BE2C (cell line): ENCODE measurements around the gene ACBD5.

Experiments used
- DNase-seq: peaks from one replicate; pipeline ENCODE4 v3.0.0-alpha.2; 2020
- H3K27me3 ChIP-seq: fragments of 250-450 bp; sonication (Bioruptor Pico); 2 replicates; pipeline ENCODE4 v1.5.1; 2020; ENCODE audit warnings: mild to moderate bottlenecking
- H3K36me3 ChIP-seq: fragments of 250-450 bp; sonication (Bioruptor Pico); 2 replicates; pipeline ENCODE4 v1.5.1; 2020; ENCODE audit warnings: mild to moderate bottlenecking
- H3K4me1 ChIP-seq: fragments of 250-450 bp; sonication (Bioruptor Pico); 2 replicates; pipeline ENCODE4 v1.5.1; 2020
- H3K4me3 ChIP-seq: 2 replicates; pipeline ENCODE4 v1.5.1; 2011; ENCODE audit warnings: low read depth, low read length
- H3K9me3 ChIP-seq: fragments of 250-450 bp; sonication (Bioruptor Pico); 2 replicates; pipeline ENCODE4 v1.5.1; 2020
- CTCF ChIP-seq: IDR thresholded peaks from 2 replicates; pipeline ENCODE4 v1.5.1; 2012; ENCODE audit warnings: mild to moderate bottlenecking, low read depth, low read length

ACBD5 gene

DNA sequence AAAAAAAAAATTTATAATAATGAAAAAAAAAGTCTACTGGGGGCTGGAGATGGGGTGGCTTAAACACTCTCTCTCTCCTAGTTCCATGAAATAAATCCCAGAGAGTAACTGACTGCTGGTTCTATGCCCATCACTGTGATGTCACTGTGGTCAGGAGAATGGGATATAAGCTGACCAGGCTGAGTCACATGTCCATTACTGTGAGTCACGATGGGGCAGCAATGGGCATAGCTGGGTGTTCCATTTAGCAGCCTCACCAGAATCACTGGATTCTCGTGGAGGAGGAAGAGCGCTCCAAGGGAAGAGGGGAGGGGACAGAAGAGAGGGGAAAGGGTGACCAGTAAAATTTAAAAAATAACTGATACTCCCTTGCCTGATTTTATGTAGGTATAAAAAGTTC lies 48.3 kb downstream of the ACBD5 start:
- Histone ChIP-seq H3K9me3 (no peaks in the 10 kb centered on the region), H3K4me3 (no peak overlapping the region), H3K36me3 (no peaks in the 10 kb centered on the region; the same call in 1 of the 2 replicates), H3K4me1 (no peaks in the 10 kb centered on the region), H3K27me3 (no peaks in the 10 kb centered on the region)
- DNase-seq: no peak
- TF ChIP-seq CTCF: no peak

DNA sequence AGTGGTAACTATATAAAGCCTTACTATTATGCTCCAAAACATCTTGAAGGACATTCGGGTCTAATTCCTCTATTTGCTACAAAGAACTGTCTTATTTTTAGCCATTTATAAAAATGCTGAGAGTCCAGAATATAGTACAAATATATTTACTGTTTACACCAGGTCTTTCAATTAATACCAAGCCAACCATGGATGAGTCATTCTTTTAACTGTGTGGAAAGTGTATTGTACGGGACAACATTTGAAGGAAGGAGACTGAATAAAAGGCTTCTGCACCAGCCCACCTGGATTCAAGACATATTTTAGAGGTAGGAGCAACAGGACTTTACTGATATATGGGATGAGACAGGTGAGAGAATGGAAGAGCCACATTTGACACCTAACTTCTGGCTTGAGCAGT lies 50.1 kb downstream of the ACBD5 start:
- H3K4me3 ChIP-seq: no peak overlapping the region
- no peak for TF ChIP-seq CTCF
- H3K9me3 ChIP-seq: no peaks in the 10 kb centered on the region
- DNase-seq: no peak
- H3K4me1 ChIP-seq: no peaks in the 10 kb centered on the region
- H3K27me3 ChIP-seq: no peaks in the 10 kb centered on the region
- H3K36me3 ChIP-seq: no peaks in the 10 kb centered on the region

- Histone ChIP-seq H3K4me1 (no peaks in the 10 kb centered on the region), H3K4me3 (no peak overlapping the region), H3K9me3 (no peaks in the 10 kb centered on the region), H3K36me3 (peaks cover 4% of the 10 kb centered on the region; the same call in 1 of the 2 replicates), H3K27me3 (no peaks in the 10 kb centered on the region)
- TF ChIP-seq CTCF: no peak
- DNase-seq: no peak
Observed at GRCh38 chr10:27188897-27189296, 51.7 kb downstream of the ACBD5 start.

- no peak overlapping the region for H3K4me3 ChIP-seq
- no peak for DNase-seq
- no peak for TF ChIP-seq CTCF
- H3K9me3 ChIP-seq: no peaks in the 10 kb centered on the region
- no peaks in the 10 kb centered on the region for H3K4me1 ChIP-seq
- peaks cover 4% of the 10 kb centered on the region for H3K36me3 ChIP-seq
- H3K27me3 ChIP-seq: no peaks in the 10 kb centered on the region
Observed at GRCh38 chr10:27188259-27188658, 52.3 kb downstream of the ACBD5 start.

DNA sequence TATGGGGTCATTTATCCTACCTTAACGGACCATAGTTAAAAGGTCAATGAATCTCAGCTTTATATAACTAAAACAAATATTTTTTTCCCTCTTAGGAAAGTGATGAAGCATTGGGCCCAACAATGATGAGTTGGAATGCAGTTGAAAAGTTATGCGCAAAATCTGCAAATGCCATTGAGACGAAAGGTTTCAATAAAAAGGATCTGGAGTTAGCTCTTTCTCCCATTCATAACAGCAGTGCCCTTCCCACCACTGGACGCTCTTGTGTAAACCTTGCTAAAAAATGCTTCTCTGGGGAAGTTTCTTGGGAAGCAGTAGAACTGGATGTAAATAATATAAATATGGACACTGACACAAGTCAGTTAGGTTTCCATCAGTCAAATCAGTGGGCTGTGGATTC lies 70.7 kb downstream of the ACBD5 start:
- no peak for DNase-seq
- Histone ChIP-seq H3K4me3 (no peak overlapping the region), H3K9me3 (no peaks in the 10 kb centered on the region), H3K36me3 (peaks cover 48% of the 10 kb centered on the region), H3K27me3 (no peaks in the 10 kb centered on the region), H3K4me1 (no peaks in the 10 kb centered on the region)
- TF ChIP-seq CTCF: no peak

DNA sequence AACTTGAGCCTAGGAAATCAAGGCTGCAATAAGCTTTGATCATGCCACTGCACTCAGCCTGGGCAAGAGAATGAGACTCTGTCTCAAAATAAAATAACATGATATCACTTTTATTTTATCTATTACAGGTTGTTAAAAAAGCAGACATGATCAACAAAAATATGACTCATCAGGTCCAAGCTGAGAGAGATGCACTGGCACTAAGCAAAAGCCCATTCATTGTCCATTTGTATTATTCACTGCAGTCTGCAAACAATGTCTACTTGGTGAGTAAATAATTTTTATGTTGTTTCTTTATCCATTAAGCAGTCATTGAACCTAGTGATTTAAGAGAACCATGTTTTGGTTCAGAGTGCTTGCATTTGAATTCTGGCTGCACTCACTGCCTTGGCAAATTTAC lies 82.2 kb downstream of the ACBD5 start:
- Histone ChIP-seq H3K27me3 (no peaks in the 10 kb centered on the region), H3K36me3 (peaks cover 23% of the 10 kb centered on the region), H3K9me3 (no peaks in the 10 kb centered on the region), H3K4me1 (no peaks in the 10 kb centered on the region), H3K4me3 (no peak overlapping the region)
- no peak for TF ChIP-seq CTCF
- no peak for DNase-seq
